Testis (tissue), 3 donors: ENCODE data around the gene DST. TPM values are rescaled to one million over a fixed set of nuclear protein-coding genes. Genes with fewer than 3 reads are reported as not detected.

Experiments used
- DNase-seq: peaks from one replicate; pipeline ENCODE4 v3.0.0-alpha.2; 2019
- H3K27ac ChIP-seq, 2 donors: fragments of 200-600 bp; sonication (generic); one replicate each; pipeline ENCODE4 v1.5.1; 2019
- H3K27me3 ChIP-seq: fragments of 200-600 bp; sonication (generic); one replicate; pipeline ENCODE4 v1.5.1; 2019
- H3K36me3 ChIP-seq: fragments of 200-600 bp; sonication (generic); one replicate; pipeline ENCODE4 v1.5.1; 2017; ENCODE audit warnings: low read depth; ENCODE audit errors: missing control alignments
- H3K4me1 ChIP-seq: fragments of 200-600 bp; sonication (generic); one replicate; pipeline ENCODE4 v1.5.1; 2019
- H3K4me3 ChIP-seq, 2 donors: fragments of 200-600 bp; sonication (generic); one replicate each; pipeline ENCODE4 v1.5.1; 2017 to 2019
- H3K9me3 ChIP-seq: fragments of 200-600 bp; sonication (generic); one replicate; pipeline ENCODE4 v1.5.1; 2017
- CTCF ChIP-seq, 3 experiments: fragments of 450-650 bp in 2 of 3; fragments of 200-600 bp in 1 of 3; sonication (generic) in 1 of 3; IDR thresholded peaks; one replicate each; pipeline ENCODE4 v1.5.1; 2016 to 2019; ENCODE audit warnings: antibody characterized with exemption in 3 of 3, mild to moderate bottlenecking in 2 of 3, moderate library complexity in 1 of 3
- POLR2A ChIP-seq: fragments of 450-650 bp; IDR thresholded peaks from one replicate; pipeline ENCODE4 v1.6.1; 2017; ENCODE audit warnings: antibody characterized with exemption, mild to moderate bottlenecking, moderate library complexity
- WGBS, 2 donors: methylation state at CpG; one replicate each; pipeline ENCODE4 v1.1.5; 2018; 5-methylcytosine and 5-hydroxymethylcytosine counted together
- intact Hi-C: fragments of 100-400 bp; cut with DNase I; formaldehyde crosslinking; loops from one replicate; pipeline ENCODE4 v1.15.1; 2023; ENCODE audit warnings: low total_unique reads
- polyA plus RNA-seq: library from polyadenylated mRNA; stranded (reverse); fragments of 350-450 nt; fragmentation: Illumina TruSeq; extraction: RNeasy Lipid Tissue Mini Kit (QIAGEN cat#74804); gene quantifications from one replicate; pipeline ENCODE4 v1.2.3, GENCODE V29; 2014; ENCODE audit warnings: low read depth, low replicate concordance; ENCODE audit not compliant: insufficient read depth
- total RNA-seq, 2 donors: library from RNA; depleted of rRNA; stranded (reverse); fragments of >200 nt; gene quantifications; one replicate each; pipeline ENCODE4 v1.2.3, GENCODE V29; 2016

The DST gene
- total and polyA plus RNA-seq, 3 donors from 2014 or later = 94.8 to 221 (median 175) TPM

GRCh38 chr6:56520218-56520617 is 122.5 kb downstream of the DST start:
- no peak for DNase-seq
- intact Hi-C loops = no loop called here
- Histone ChIP-seq H3K27me3 (no peaks in the 10 kb centered on the region), H3K9me3 (no peaks in the 10 kb centered on the region), H3K36me3 (no peaks in the 10 kb centered on the region), H3K4me1 (peaks cover 14% of the 10 kb centered on the region), H3K27ac (no peak overlapping the region), H3K4me3 (no peak overlapping the region)
- TF ChIP-seq POLR2A (no peak), CTCF (IDR thresholded peaks at IDR 0.05) (no peak)
- WGBS, 2 donors = 100% methylated on average over 1 of the region's 1 CpG

GRCh38 chr6:56518995-56519767 is 123.5 kb downstream of the DST start:
- no peak for TF ChIP-seq CTCF (IDR thresholded peaks at IDR 0.05)
- no peak for TF ChIP-seq POLR2A
- intact Hi-C loops = no loop called here
- 75 to 86% methylated on average over 5 of the region's 5 CpGs for WGBS, 2 donors
- Histone ChIP-seq H3K27ac (no peak overlapping the region), H3K36me3 (no peaks in the 10 kb centered on the region), H3K4me3 (no peak overlapping the region), H3K4me1 (peaks cover 4% of the 10 kb centered on the region), H3K9me3 (no peaks in the 10 kb centered on the region), H3K27me3 (no peaks in the 10 kb centered on the region)
- DNase-seq = no peak

DNA sequence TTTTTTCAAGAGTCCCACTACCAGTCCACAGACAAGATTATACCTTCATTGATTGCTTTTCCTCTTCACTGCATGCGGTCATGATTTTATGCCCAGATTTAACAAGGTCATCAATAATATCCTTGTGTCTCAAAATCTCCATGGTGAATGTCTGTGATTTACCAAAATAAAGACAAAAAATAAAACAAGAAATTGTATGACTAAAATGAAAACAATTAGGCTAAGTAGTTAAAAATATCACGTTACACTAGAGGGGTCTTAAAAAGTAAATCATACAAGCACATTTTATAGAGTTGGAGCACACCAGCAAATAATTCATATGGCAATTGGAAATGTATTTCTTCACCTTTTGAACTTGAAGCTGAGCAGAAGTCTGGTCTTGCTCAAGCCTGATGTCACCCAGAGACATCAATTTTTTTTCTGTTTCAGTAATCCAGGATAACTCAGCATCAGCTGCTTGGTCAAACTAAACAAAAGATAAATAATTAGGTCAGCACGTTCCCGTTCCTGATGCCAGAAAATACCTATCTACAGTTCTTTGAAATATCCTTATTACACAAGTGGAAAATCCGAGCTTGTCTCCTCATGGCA is 125.4 kb downstream of the DST start:
- DNase-seq = no peak
- no peak overlapping the region for H3K4me3 ChIP-seq
- peaks cover 4% of the 10 kb centered on the region for H3K4me1 ChIP-seq
- H3K27me3 ChIP-seq = no peaks in the 10 kb centered on the region
- WGBS, 2 donors = 50 to 62% methylated on average over 5 of the region's 5 CpGs
- H3K9me3 ChIP-seq = no peaks in the 10 kb centered on the region
- intact Hi-C loops = no loop called here
- peak overlapping the region in 1 of 2 donors; percentile 63 for H3K27ac ChIP-seq
- no peak for TF ChIP-seq CTCF (IDR thresholded peaks at IDR 0.05)
- no peak for TF ChIP-seq POLR2A
- H3K36me3 ChIP-seq = no peaks in the 10 kb centered on the region

DNA sequence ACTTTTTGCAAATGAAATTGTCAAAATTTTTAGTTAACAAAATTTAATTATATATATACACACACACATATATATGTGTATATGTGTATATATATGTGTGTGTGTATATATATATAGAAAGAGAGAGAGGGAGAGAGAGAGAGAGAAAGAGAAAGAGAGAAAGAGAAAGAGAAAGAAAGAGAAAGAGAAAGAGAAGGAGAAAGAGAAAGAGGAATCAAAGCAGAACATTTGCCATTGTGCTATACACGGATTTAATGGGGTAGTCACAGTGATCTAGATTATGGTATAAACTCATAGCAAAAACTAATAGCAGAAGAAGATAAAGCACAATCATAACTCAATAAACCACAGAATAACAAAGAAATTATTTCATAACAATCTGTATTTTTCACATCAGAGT is 126.7 kb downstream of the DST start:
- intact Hi-C loops = no loop called here
- peaks cover 4% of the 10 kb centered on the region for H3K4me1 ChIP-seq
- H3K27ac ChIP-seq = peak overlapping the region in 1 of 2 donors; percentile 80
- WGBS, 2 donors = 65 to 69% methylated on average over 1 of the region's 1 CpG
- no peak for DNase-seq
- no peaks in the 10 kb centered on the region for H3K36me3 ChIP-seq
- no peaks in the 10 kb centered on the region for H3K27me3 ChIP-seq
- no peak overlapping the region for H3K4me3 ChIP-seq
- no peaks in the 10 kb centered on the region for H3K9me3 ChIP-seq
- TF ChIP-seq POLR2A = no peak
- no peak for TF ChIP-seq CTCF (IDR thresholded peaks at IDR 0.05)
